ENCODE results near the gene MOB3C.

DNA sequence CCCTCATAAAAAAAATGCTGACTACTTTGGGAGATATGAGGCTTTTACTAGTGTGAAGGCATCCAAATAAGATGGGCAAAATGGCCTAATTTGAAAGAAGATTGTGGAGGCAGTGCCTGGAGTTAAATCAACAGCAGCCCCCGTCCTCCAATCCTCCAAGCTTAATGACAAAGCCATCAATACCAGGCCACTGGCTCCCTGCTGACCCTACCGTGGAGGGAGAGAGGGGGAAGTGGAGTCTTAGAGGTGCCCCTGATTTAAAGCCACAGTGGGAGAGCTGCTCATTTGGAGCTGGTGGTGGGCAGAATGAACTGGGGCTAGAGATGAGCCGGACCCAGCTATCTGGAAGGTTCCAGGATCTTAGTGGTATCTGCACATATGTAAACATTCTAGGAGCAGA, 40.8 kb downstream of the MOB3C start:
- TF ChIP-seq, protein P1, sequence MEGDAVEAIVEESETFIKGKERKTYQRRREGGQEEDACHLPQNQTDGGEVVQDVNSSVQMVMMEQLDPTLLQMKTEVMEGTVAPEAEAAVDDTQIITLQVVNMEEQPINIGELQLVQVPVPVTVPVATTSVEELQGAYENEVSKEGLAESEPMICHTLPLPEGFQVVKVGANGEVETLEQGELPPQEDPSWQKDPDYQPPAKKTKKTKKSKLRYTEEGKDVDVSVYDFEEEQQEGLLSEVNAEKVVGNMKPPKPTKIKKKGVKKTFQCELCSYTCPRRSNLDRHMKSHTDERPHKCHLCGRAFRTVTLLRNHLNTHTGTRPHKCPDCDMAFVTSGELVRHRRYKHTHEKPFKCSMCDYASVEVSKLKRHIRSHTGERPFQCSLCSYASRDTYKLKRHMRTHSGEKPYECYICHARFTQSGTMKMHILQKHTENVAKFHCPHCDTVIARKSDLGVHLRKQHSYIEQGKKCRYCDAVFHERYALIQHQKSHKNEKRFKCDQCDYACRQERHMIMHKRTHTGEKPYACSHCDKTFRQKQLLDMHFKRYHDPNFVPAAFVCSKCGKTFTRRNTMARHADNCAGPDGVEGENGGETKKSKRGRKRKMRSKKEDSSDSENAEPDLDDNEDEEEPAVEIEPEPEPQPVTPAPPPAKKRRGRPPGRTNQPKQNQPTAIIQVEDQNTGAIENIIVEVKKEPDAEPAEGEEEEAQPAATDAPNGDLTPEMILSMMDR (IDR thresholded peaks at IDR 0.05), result no peak
- no peak for TF ChIP-seq POLR2A (IDR thresholded peaks at IDR 0.05)
- no peak for TF ChIP-seq EP300 (IDR thresholded peaks at IDR 0.05)

All from tibial nerve (tissue), 4 donors.